ENCODE data around the gene RGS3. TPM values are rescaled to one million over a fixed set of nuclear protein-coding genes. Genes with fewer than 3 reads are reported as not detected.
A peak's percentile ranks its signal among the peaks of the same experiment; 100 is the strongest.

Gene RGS3
- total and polyA plus RNA-seq, 5 donors from 2014 or later: 8.5 to 15.5 (median 12.5) TPM

DNA sequence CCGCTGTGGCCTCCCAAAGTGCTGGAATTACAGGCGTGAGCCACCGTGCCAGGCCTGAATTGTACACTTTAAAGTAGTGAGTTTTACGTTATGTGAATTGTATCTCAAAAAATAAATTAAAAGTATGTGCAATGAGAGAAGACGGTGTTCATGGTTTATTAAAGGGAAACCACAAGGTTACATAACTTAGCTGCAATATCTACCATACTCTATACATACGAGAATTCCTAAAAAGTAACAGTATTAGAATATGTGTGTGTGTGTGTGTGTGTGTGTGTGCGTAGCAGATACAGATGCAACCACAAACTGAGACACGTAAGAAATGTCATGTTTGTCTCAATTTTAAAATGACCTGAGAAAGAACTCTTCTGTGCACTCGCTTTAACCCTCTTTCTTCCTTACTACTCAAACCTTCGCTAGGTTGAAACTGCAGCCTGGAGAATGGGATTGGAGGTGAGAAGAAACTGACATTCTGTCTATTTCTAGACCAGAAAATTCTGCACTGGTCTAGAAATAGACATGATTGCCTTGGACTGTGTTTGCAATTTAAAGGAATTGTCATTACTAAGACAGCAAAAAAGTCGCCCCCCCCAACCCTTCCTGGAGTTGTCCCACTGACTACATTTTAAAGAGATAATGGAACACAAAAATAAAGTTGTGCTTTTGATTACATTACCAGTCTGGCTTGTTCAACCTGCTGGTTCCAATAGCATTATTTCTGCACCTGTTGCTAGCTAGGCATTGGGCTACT lies 167.0 kb downstream of the RGS3 start:
- Histone ChIP-seq H3K27ac (ENCODE audit: insufficient read depth, low read length, poor library complexity, severe bottlenecking) (no peak overlapping the region), H3K27me3 (ENCODE audit: control insufficient read depth, insufficient read depth, low read length) (no peaks in the 10 kb centered on the region), H3K4me1 (ENCODE audit: control insufficient read depth, insufficient read depth, low read length, poor library complexity, severe bottlenecking) (no peaks in the 10 kb centered on the region), H3K36me3 (ENCODE audit: control insufficient read depth, insufficient read depth, low read length) (no peaks in the 10 kb centered on the region), H3K4me3 (ENCODE audit: low read depth, low read length) (no peak overlapping the region), H3K9me3 (ENCODE audit: control insufficient read depth in 2 of 2, low read length in 2 of 2) (no peaks in the 10 kb centered on the region)
- no peak for DNase-seq
- Mint-ChIP-seq H3K4me1 (no peaks in the 10 kb centered on the region), H3K27me3 (peaks cover 23% of the 10 kb centered on the region), H3K9me3 (no peaks in the 10 kb centered on the region), H3K36me3 (no peaks in the 10 kb centered on the region), H3K4me3 (no peak overlapping the region), H3K27ac (no peak overlapping the region)
- no peak for ATAC-seq (ENCODE audit: low read depth in 2 of 2)

DNA sequence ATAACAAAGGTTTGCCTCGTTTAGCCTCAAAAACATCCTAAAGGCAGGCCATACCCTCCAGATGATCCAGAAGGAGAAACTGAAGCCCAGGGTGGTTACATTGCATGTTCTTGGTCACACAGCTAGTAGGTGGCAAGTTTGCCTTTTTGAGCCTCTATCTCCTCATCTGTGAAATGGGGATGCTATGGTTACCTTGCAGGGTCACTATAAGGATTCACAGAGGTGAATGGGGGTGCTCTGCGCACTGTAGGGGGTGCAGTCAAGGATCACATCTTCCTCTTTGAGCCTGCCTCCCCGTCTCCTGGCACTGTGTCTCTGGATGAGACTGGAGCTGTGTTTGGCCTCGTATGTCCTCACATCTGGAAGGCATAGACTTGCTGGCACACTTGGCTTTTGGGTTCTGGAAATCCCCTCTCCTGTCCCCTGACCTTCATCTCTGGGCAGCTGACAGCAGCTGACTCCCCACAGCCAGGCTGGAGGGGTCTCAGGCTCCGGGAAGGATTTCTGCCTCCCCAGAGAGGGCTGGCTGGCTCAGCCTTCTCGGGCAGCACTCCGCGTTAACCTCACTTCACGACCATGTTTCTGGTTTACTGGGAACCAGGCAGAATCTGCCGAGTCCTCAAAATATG lies 167.7 kb downstream of the RGS3 start:
- Histone ChIP-seq H3K36me3 (ENCODE audit: control insufficient read depth, insufficient read depth, low read length) (no peaks in the 10 kb centered on the region), H3K27me3 (ENCODE audit: control insufficient read depth, insufficient read depth, low read length) (no peaks in the 10 kb centered on the region), H3K4me1 (ENCODE audit: control insufficient read depth, insufficient read depth, low read length, poor library complexity, severe bottlenecking) (no peaks in the 10 kb centered on the region), H3K4me3 (ENCODE audit: low read depth, low read length) (no peak overlapping the region), H3K27ac (ENCODE audit: insufficient read depth, low read length, poor library complexity, severe bottlenecking) (no peak overlapping the region), H3K9me3 (ENCODE audit: control insufficient read depth in 2 of 2, low read length in 2 of 2) (no peaks in the 10 kb centered on the region)
- Mint-ChIP-seq H3K9me3 (no peaks in the 10 kb centered on the region), H3K4me3 (no peak overlapping the region), H3K27me3 (peaks cover 23% of the 10 kb centered on the region), H3K36me3 (no peaks in the 10 kb centered on the region), H3K27ac (no peak overlapping the region), H3K4me1 (no peaks in the 10 kb centered on the region)
- ATAC-seq (ENCODE audit: low read depth in 2 of 2) (no peak), DNase-seq (no peak)

DNA sequence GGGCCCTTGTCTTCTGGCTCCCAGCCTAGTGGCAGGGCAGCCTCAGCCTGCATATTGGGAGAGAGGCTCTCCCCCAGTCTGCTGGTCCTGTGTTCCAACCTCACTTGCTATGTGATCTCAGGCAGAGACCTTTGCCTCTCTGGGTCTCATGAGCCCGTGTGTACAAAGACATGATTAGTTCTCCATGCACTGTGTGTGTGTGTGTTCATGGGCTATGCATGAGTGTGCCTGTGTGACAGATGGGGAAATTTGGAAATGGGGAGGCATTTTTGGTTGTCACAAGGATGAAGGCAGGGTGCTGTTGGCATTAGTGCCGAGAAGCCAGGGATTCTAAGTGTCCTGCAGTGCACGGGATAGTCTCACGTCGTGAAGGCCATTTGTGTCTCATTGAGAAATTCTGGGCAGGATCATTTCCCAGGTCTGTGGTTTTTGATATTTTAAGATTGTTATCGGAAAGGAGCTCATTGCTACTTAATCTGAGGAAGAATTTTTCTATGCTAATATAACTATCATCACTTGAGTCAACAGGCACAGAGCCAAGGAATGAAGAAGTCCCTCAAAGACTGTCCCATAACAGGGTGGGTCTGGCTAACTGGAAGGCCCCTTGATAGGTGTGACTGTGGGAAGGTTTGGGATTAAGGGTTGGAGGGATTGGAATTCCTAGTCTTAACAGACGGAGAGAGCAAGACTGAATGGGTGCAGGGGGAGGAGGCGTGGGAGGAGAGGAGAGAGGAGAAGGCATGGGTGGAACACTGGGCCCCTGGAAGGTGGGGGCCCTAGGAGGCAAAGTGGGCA lies 168.5 kb downstream of the RGS3 start:
- no peaks in the 10 kb centered on the region for H3K4me1 Mint-ChIP-seq
- no peaks in the 10 kb centered on the region for H3K9me3 Mint-ChIP-seq
- no peaks in the 10 kb centered on the region for H3K27me3 ChIP-seq (ENCODE audit: control insufficient read depth, insufficient read depth, low read length)
- H3K4me3 ChIP-seq (ENCODE audit: low read depth, low read length): no peak overlapping the region
- H3K27ac ChIP-seq (ENCODE audit: insufficient read depth, low read length, poor library complexity, severe bottlenecking): no peak overlapping the region
- H3K27me3 Mint-ChIP-seq: peaks cover 23% of the 10 kb centered on the region
- no peaks in the 10 kb centered on the region for H3K9me3 ChIP-seq (ENCODE audit: control insufficient read depth in 2 of 2, low read length in 2 of 2)
- no peaks in the 10 kb centered on the region for H3K36me3 ChIP-seq (ENCODE audit: control insufficient read depth, insufficient read depth, low read length)
- no peak for DNase-seq
- H3K4me3 Mint-ChIP-seq: no peak overlapping the region
- no peaks in the 10 kb centered on the region for H3K36me3 Mint-ChIP-seq
- no peak for ATAC-seq (ENCODE audit: low read depth in 2 of 2)
- H3K4me1 ChIP-seq (ENCODE audit: control insufficient read depth, insufficient read depth, low read length, poor library complexity, severe bottlenecking): no peaks in the 10 kb centered on the region
- H3K27ac Mint-ChIP-seq: peak overlapping the region in 1 of 3 donors; percentile 22

DNA sequence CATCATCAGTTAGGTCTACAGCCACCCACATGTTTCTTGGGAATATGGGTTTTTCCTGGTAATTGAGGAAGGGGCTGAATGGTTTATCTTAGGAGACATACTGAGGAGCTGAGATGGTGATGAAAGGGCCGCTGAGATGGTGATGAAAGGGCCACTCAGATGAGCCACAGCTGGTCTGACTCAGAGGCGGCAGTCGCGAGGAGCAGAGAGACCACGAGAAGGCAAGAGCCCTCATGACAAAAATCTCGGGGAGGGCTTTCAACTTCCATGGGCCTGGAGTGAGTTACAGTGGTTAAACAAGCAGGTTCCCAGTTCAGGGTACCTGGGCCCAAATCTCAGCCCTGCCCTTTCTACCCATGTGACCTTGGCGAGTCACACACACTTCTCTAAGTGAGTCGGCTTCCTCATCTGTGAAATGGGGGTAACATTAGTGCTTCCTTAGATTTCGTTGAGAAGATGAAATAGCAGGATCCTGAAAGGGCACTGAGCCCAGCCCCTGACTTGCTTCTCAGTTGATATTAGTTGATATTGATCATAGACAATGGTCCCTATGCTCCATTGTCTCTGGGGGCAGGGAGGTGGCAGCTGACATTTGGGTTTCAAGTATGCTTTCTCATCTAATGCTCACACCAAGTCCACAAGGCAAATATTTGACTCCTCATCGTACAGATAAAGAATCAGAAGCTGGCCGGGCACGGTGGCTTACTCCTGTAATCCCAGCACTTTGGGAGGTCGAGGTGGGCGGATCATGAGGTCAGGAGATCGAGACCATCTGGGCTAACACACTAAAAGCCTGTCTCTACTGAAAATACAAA lies 169.5 kb downstream of the RGS3 start:
- Histone ChIP-seq H3K27me3 (ENCODE audit: control insufficient read depth, insufficient read depth, low read length) (no peaks in the 10 kb centered on the region), H3K4me3 (ENCODE audit: low read depth, low read length) (no peak overlapping the region), H3K9me3 (ENCODE audit: control insufficient read depth in 2 of 2, low read length in 2 of 2) (no peaks in the 10 kb centered on the region), H3K36me3 (ENCODE audit: control insufficient read depth, insufficient read depth, low read length) (no peaks in the 10 kb centered on the region), H3K4me1 (ENCODE audit: control insufficient read depth, insufficient read depth, low read length, poor library complexity, severe bottlenecking) (no peaks in the 10 kb centered on the region), H3K27ac (ENCODE audit: insufficient read depth, low read length, poor library complexity, severe bottlenecking) (no peak overlapping the region)
- DNase-seq: no peak
- Mint-ChIP-seq H3K4me3 (no peak overlapping the region), H3K9me3 (no peaks in the 10 kb centered on the region), H3K27me3 (peaks cover 23% of the 10 kb centered on the region), H3K4me1 (no peaks in the 10 kb centered on the region), H3K36me3 (no peaks in the 10 kb centered on the region), H3K27ac (no peak overlapping the region)
- no peak for ATAC-seq (ENCODE audit: low read depth in 2 of 2)

DNA sequence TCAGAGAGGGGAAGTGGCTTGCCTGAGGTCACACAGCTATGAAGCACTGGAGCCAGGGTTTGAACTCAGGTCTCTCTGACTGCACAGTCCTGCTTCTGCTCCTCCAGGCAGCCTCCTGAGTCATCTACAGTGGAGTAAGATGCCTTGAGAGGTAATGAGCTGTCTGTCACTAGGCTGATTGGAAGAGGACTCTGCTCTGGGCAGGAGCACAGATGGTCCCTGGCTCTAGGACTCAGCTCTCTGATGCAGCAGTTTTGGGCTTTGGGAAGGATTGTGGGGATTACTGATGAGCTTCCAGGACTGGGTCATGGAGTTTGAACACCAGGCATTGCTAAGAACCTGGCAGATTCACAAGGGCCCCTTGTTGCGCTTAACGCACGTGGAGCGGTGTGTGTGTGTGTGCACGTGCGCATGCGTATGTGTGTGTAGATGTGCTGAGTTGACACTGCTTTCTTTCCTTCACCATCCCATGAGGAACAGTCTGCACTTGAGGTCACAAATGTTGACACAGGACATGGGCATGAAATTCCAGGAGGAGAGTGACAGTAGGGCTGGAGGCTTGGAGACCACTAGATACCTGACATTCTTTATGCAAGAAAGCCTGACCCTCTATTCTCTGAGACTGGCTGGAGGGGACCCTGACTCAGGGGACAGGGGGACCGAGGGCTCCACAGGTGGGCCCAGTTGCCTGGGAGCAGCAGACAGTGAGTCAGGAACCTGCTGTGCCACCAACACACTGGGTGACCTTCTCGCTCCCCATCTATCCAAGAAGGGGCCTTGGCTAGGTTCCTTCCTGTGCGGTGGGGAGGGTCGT lies 170.5 kb downstream of the RGS3 start:
- DNase-seq (no peak), ATAC-seq (ENCODE audit: low read depth in 2 of 2) (no peak)
- no peak overlapping the region for H3K4me3 ChIP-seq (ENCODE audit: low read depth, low read length)
- no peaks in the 10 kb centered on the region for H3K4me1 ChIP-seq (ENCODE audit: control insufficient read depth, insufficient read depth, low read length, poor library complexity, severe bottlenecking)
- no peak overlapping the region for H3K27ac ChIP-seq (ENCODE audit: insufficient read depth, low read length, poor library complexity, severe bottlenecking)
- Mint-ChIP-seq H3K4me1 (no peaks in the 10 kb centered on the region), H3K27me3 (peaks cover 16% of the 10 kb centered on the region), H3K27ac (peak overlapping the region in 1 of 3 donors; percentile 40), H3K4me3 (no peak overlapping the region), H3K36me3 (no peaks in the 10 kb centered on the region), H3K9me3 (no peaks in the 10 kb centered on the region)
- H3K36me3 ChIP-seq (ENCODE audit: control insufficient read depth, insufficient read depth, low read length): no peaks in the 10 kb centered on the region
- no peaks in the 10 kb centered on the region for H3K9me3 ChIP-seq (ENCODE audit: control insufficient read depth in 2 of 2, low read length in 2 of 2)
- H3K27me3 ChIP-seq (ENCODE audit: control insufficient read depth, insufficient read depth, low read length): no peaks in the 10 kb centered on the region

DNA sequence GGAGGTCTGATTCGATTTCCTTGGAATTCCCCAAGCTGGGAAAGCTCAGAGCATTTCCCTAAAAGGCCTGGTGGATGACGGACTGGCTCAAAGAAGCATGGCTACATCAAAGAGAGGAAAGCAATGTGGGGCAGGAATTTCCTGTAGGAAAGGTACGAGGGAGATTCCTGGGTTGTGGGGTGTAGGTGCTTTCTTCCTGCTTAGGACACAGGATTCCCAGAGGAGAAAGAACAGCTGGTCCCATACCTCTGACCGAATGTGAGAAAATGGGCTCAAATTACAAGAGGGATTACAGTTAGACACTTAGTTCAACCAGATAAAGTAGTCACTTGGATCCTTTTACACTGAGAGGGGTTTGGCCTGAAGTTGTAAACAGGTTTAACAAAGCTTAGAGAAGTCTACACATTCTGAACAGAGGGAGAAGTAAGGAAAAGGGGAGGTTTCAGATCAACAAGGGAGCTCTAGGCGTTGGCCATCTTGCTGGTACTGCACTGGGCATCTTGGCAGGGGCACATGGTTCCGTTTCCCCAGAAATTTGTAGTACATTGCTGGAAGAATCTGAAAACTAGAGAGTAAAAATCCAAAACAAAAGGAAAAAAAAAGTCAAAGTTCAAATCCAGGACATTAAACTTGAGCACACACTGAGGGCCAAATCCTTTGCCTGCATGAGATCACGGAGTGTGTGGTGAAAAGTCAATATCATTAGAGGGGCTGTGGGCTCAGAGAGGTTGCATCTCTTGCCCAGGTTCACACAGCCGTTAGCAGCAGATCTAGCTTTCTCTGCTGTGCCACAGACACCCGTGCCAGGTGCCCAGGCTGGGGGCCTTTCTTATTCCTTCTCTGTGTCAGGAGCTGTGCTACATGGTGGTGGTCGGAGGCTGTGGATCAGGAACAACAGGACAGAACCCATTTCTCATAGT lies 171.3 kb downstream of the RGS3 start:
- no peaks in the 10 kb centered on the region for H3K4me1 Mint-ChIP-seq
- no peaks in the 10 kb centered on the region for H3K9me3 ChIP-seq (ENCODE audit: control insufficient read depth in 2 of 2, low read length in 2 of 2)

More for the DNA sequence above, 171.3 kb downstream of the RGS3 start:
- H3K9me3 Mint-ChIP-seq: no peaks in the 10 kb centered on the region
- Histone ChIP-seq H3K4me1 (ENCODE audit: control insufficient read depth, insufficient read depth, low read length, poor library complexity, severe bottlenecking) (no peaks in the 10 kb centered on the region), H3K27me3 (ENCODE audit: control insufficient read depth, insufficient read depth, low read length) (no peaks in the 10 kb centered on the region), H3K4me3 (ENCODE audit: low read depth, low read length) (no peak overlapping the region), H3K27ac (ENCODE audit: insufficient read depth, low read length, poor library complexity, severe bottlenecking) (no peak overlapping the region), H3K36me3 (ENCODE audit: control insufficient read depth, insufficient read depth, low read length) (no peaks in the 10 kb centered on the region)
- ATAC-seq (ENCODE audit: low read depth in 2 of 2): no peak
- peaks cover 15% of the 10 kb centered on the region for H3K27me3 Mint-ChIP-seq
- no peaks in the 10 kb centered on the region for H3K36me3 Mint-ChIP-seq
- no peak for DNase-seq
- H3K4me3 Mint-ChIP-seq: no peak overlapping the region
- peak overlapping the region in 1 of 3 donors; percentile 40 for H3K27ac Mint-ChIP-seq

All from CD4-positive, CD25-positive, alpha-beta regulatory T cell (primary cell).